H9 (cell line): ENCODE results near the gene SLC2A4. TPM values are rescaled to one million over a fixed set of nuclear protein-coding genes. Genes with fewer than 3 reads are reported as not detected.
A peak's percentile ranks its signal among the peaks of the same experiment; 100 is the strongest.

Experiments
- DNase-seq: peaks from one replicate; pipeline ENCODE4 v3.0.0-alpha.2; 2017
- H2AFZ ChIP-seq: one replicate; pipeline ENCODE4 v1.6.1; 2013; ENCODE audit warnings: mild to moderate bottlenecking, low read length, control low read depth, moderate library complexity
- H2AK5ac ChIP-seq: 2 replicates; pipeline ENCODE4 v1.6.1; 2013; ENCODE audit warnings: low read length, control low read depth, mixed read lengths; ENCODE audit not compliant: insufficient read length
- H2BK120ac ChIP-seq: one replicate; pipeline ENCODE4 v1.6.1; 2013; ENCODE audit warnings: low read depth, mild to moderate bottlenecking, low read length, control low read depth, inconsistent platforms; ENCODE audit not compliant: poor library complexity, severe bottlenecking
- H2BK12ac ChIP-seq: 2 replicates; pipeline ENCODE4 v1.6.1; 2013; ENCODE audit warnings: low read length, control low read depth, mixed read lengths, low read depth; ENCODE audit not compliant: insufficient read length
- H2BK15ac ChIP-seq: 2 replicates; pipeline ENCODE4 v1.6.1; 2013; ENCODE audit warnings: low read depth, low read length, control low read depth
- H2BK20ac ChIP-seq: one replicate; pipeline ENCODE4 v1.6.1; 2013; ENCODE audit warnings: low read depth, mild to moderate bottlenecking, low read length, control low read depth, inconsistent platforms; ENCODE audit not compliant: poor library complexity, severe bottlenecking
- H2BK5ac ChIP-seq: 2 replicates; pipeline ENCODE4 v1.6.1; 2013; ENCODE audit warnings: low read length, control low read depth, mixed read lengths; ENCODE audit not compliant: insufficient read length
- H3K14ac ChIP-seq: 2 replicates; pipeline ENCODE4 v1.6.1; 2013; ENCODE audit warnings: low read length, control low read depth; ENCODE audit not compliant: insufficient read depth
- H3K18ac ChIP-seq: 2 replicates; pipeline ENCODE4 v1.6.1; 2013; ENCODE audit warnings: low read depth, mild to moderate bottlenecking, mixed read lengths, low read length, control low read depth; ENCODE audit not compliant: insufficient read length
- H3K23ac ChIP-seq: 2 replicates; pipeline ENCODE4 v1.6.1; 2013; ENCODE audit warnings: low read length, control low read depth, mixed read lengths, low read depth; ENCODE audit not compliant: insufficient read length
- H3K23me2 ChIP-seq: 2 replicates; pipeline ENCODE4 v1.6.1; 2013; ENCODE audit warnings: low read depth, mild to moderate bottlenecking, mixed read lengths, low read length, control low read depth; ENCODE audit not compliant: insufficient read length, poor library complexity, severe bottlenecking
- H3K27ac ChIP-seq: 2 replicates; pipeline ENCODE4 v1.5.1; 2013; ENCODE audit warnings: low read length, control low read depth, mixed read lengths, low read depth; ENCODE audit not compliant: insufficient read length
- H3K27me3 ChIP-seq: 2 replicates; pipeline ENCODE4 v1.6.1; 2013; ENCODE audit warnings: low read length, control low read depth, inconsistent platforms; ENCODE audit not compliant: insufficient read depth
- H3K4ac ChIP-seq: 2 replicates; pipeline ENCODE4 v1.6.1; 2013; ENCODE audit warnings: low read depth, mild to moderate bottlenecking, control low read depth, inconsistent platforms, low read length, moderate library complexity
- H3K4me1 ChIP-seq: 2 replicates; pipeline ENCODE4 v1.6.1; 2013; ENCODE audit warnings: low read length, control low read depth, inconsistent platforms; ENCODE audit not compliant: insufficient read depth
- H3K4me2 ChIP-seq: 2 replicates; pipeline ENCODE4 v1.6.1; 2013; ENCODE audit warnings: low read length, control low read depth, mixed read lengths; ENCODE audit not compliant: insufficient read length, insufficient read depth
- H3K56ac ChIP-seq: 2 replicates; pipeline ENCODE4 v1.6.1; 2013; ENCODE audit warnings: low read depth, mild to moderate bottlenecking, mixed read lengths, low read length, control low read depth; ENCODE audit not compliant: insufficient read length
- H3K79me1 ChIP-seq: 2 replicates; pipeline ENCODE4 v1.6.1; 2013; ENCODE audit warnings: low read depth, mild to moderate bottlenecking, moderate library complexity, low read length, control low read depth, inconsistent platforms; ENCODE audit not compliant: insufficient read depth, poor library complexity, severe bottlenecking
- H3K79me2 ChIP-seq: 2 replicates; pipeline ENCODE4 v1.6.1; 2013; ENCODE audit warnings: low read length, control low read depth, inconsistent platforms; ENCODE audit not compliant: insufficient read depth
- H3K9ac ChIP-seq: 2 replicates; pipeline ENCODE4 v1.6.1; 2013; ENCODE audit warnings: low read length, control low read depth, mixed read lengths; ENCODE audit not compliant: insufficient read length; ENCODE audit errors: extremely low read depth
- H3K9me3 ChIP-seq: one replicate; pipeline ENCODE4 v1.6.1; 2013; ENCODE audit warnings: low read depth, low read length, inconsistent platforms; ENCODE audit not compliant: control insufficient read depth
- H3T11ph ChIP-seq: one replicate; pipeline ENCODE4 v1.6.1; 2013; ENCODE audit warnings: mild to moderate bottlenecking, low read length, control low read depth, inconsistent platforms
- H4K20me1 ChIP-seq: one replicate; pipeline ENCODE4 v1.6.1; 2013; ENCODE audit not compliant: control insufficient read depth, insufficient read length, insufficient read depth
- H4K5ac ChIP-seq: 2 replicates; pipeline ENCODE4 v1.6.1; 2013; ENCODE audit warnings: low read depth, mild to moderate bottlenecking, mixed read lengths, low read length, control low read depth; ENCODE audit not compliant: insufficient read length
- H4K8ac ChIP-seq: replicated peaks from 2 replicates; pipeline ENCODE4 v1.6.1; 2013; ENCODE audit warnings: low read length, control low read depth, mixed read lengths, low read depth; ENCODE audit not compliant: insufficient read length
- H4K91ac ChIP-seq: 2 replicates; pipeline ENCODE4 v1.6.1; 2013; ENCODE audit warnings: low read depth, mild to moderate bottlenecking, moderate library complexity, mixed read lengths, low read length, control low read depth; ENCODE audit not compliant: insufficient read length
- H3K27ac Mint-ChIP-seq, 3 experiments: 2 replicates in 2 of 3; 3 replicates in 1 of 3; pipeline ENCODE4 v1.8.0; 2020 to 2021; ENCODE audit warnings: mixed read lengths in 3 of 3, mild to moderate bottlenecking in 1 of 3, moderate library complexity in 1 of 3
- H3K27me3 Mint-ChIP-seq: 2 replicates; pipeline ENCODE4 v1.8.0; 2021; ENCODE audit warnings: low read depth, mild to moderate bottlenecking, moderate library complexity, mixed read lengths
- H3K36me3 Mint-ChIP-seq, 3 experiments: 2 replicates in 2 of 3; 3 replicates in 1 of 3; pipeline ENCODE4 v1.8.0; 2020 to 2021; ENCODE audit warnings: low read depth in 3 of 3, mixed read lengths in 3 of 3; ENCODE audit not compliant: insufficient read depth in 1 of 3
- H3K4me1 Mint-ChIP-seq, 2 experiments: 2 replicates each; pipeline ENCODE4 v1.8.0; 2020; ENCODE audit warnings: mixed read lengths in 2 of 2
- H3K4me3 Mint-ChIP-seq, 2 experiments: 2 replicates in 1 of 2; 3 replicates in 1 of 2; pipeline ENCODE4 v1.8.0; 2020 to 2021; ENCODE audit warnings: mild to moderate bottlenecking in 2 of 2, mixed read lengths in 2 of 2, moderate library complexity in 1 of 2
- H3K9me3 Mint-ChIP-seq, 2 experiments: 2 replicates in 1 of 2; 3 replicates in 1 of 2; pipeline ENCODE4 v1.8.0; 2020; ENCODE audit warnings: mild to moderate bottlenecking in 2 of 2, mixed read lengths in 2 of 2, moderate library complexity in 1 of 2
- WGBS: extraction: QIAGEN DNeasy Blood & Tissue Kit; methylation state at CpG from one replicate; pipeline ENCODE4 v1.1.7; 2013; ENCODE audit warnings: missing lambda C conversion rate, low lambda C conversion rate, mixed read lengths; ENCODE audit not compliant: insufficient read length; ENCODE audit errors: extremely low coverage; 5-methylcytosine and 5-hydroxymethylcytosine counted together
- total RNA-seq: library from RNA; stranded (reverse); gene quantifications from 2 replicates; pipeline ENCODE4 v1.2.1, GENCODE V29; 2021
- TF ChIP-seq, protein P1 (sequence below): fragments of 200-600 bp; sonication (generic); conservative IDR thresholded peaks from 3 replicates; pipeline ENCODE4 v1.8.0; 2021; ENCODE audit warnings: antibody characterized with exemption, mild to moderate bottlenecking

SLC2A4 gene
- total RNA-seq, 1 experiment from 2014 or later, result 4.4 TPM

GRCh38 chr17:7328009-7328408, 46.5 kb downstream of the SLC2A4 start:
- Histone ChIP-seq H3K14ac (no peak overlapping the region), H3K79me2 (peaks cover 2% of the 10 kb centered on the region; the same call in 1 of the 2 replicates), H3K4me2 (peak overlapping the region; percentile 93), H3K9me3 (no peaks in the 10 kb centered on the region), H3K23ac (no peak overlapping the region), H2BK20ac (no peak overlapping the region), H2AK5ac (no peak overlapping the region), H3K23me2 (peaks cover 14% of the 10 kb centered on the region), H2BK120ac (no peak overlapping the region), H2AFZ (no peak overlapping the region), H2BK12ac (no peak overlapping the region), H4K5ac (no peak overlapping the region), H4K8ac (no peak overlapping the region), H4K91ac (no peak overlapping the region), H3T11ph (no peak overlapping the region), H3K9ac (peak overlapping the region; percentile 7), H3K27ac (no peak overlapping the region), H3K56ac (no peak overlapping the region), H2BK5ac (no peak overlapping the region), H3K79me1 (no peaks in the 10 kb centered on the region), H4K20me1 (no peaks in the 10 kb centered on the region), H3K18ac (no peak overlapping the region), H2BK15ac (no peak overlapping the region), H3K4me1 (no peaks in the 10 kb centered on the region), H3K27me3 (no peaks in the 10 kb centered on the region), H3K4ac (no peak overlapping the region)
- Mint-ChIP-seq H3K27ac (peak overlapping the region in 1 of 3 experiments; percentile 2; a peak in 1 of 7 replicates), H3K9me3 (no peaks in the 10 kb centered on the region), H3K4me1 (peaks cover 22 to 23% of the 10 kb centered on the region in 2 experiments), H3K27me3 (no peaks in the 10 kb centered on the region), H3K4me3 (peak overlapping the region; percentile 88 to 97), H3K36me3 (peaks cover 13 to 35% (median 35%) of the 10 kb centered on the region in 3 experiments; a peak in 6 of 7 replicates)
- no peak for DNase-seq
- TF ChIP-seq, protein P1, sequence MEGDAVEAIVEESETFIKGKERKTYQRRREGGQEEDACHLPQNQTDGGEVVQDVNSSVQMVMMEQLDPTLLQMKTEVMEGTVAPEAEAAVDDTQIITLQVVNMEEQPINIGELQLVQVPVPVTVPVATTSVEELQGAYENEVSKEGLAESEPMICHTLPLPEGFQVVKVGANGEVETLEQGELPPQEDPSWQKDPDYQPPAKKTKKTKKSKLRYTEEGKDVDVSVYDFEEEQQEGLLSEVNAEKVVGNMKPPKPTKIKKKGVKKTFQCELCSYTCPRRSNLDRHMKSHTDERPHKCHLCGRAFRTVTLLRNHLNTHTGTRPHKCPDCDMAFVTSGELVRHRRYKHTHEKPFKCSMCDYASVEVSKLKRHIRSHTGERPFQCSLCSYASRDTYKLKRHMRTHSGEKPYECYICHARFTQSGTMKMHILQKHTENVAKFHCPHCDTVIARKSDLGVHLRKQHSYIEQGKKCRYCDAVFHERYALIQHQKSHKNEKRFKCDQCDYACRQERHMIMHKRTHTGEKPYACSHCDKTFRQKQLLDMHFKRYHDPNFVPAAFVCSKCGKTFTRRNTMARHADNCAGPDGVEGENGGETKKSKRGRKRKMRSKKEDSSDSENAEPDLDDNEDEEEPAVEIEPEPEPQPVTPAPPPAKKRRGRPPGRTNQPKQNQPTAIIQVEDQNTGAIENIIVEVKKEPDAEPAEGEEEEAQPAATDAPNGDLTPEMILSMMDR, result no peak
- WGBS, result no CpG with 5 or more reads among the region's 1 CpG
